GM12891 (cell line): Measurements from ENCODE around the gene ATXN1.

ENCODE experiments used
- POLR2A ChIP-seq: IDR thresholded peaks from 2 replicates; pipeline ENCODE4 v1.6.1; 2011; ENCODE audit warnings: low read depth, low read length, control low read depth
- POLR2AphosphoS5 ChIP-seq: IDR thresholded peaks from 2 replicates; pipeline ENCODE4 v1.6.1; 2011; ENCODE audit warnings: low read depth, low read length, control low read depth
- TAF1 ChIP-seq: IDR thresholded peaks from 2 replicates; pipeline ENCODE4 v1.6.1; 2011; ENCODE audit warnings: low read depth, low read length, control low read depth

GRCh38 chr6:16519265-16520242 lies 241.7 kb downstream of the ATXN1 start:
- TF ChIP-seq POLR2A: no peak
- no peak for TF ChIP-seq TAF1
- TF ChIP-seq POLR2AphosphoS5: no peak
